Trophoblast cell (in vitro differentiated cells and primary cell): Measurements from ENCODE around the gene RGS4.
"Not testable (repeated sequence)": the region's sequence is repeated elsewhere in the genome, so short reads cannot be mapped to it uniquely, and the experiment has no call there.

Experiments
- DNase-seq, 2 donors: peaks; one replicate each; pipeline ENCODE4 v3.0.0-alpha.2; 2016
- H2AFZ ChIP-seq: 2 replicates; pipeline ENCODE4 v1.6.1; 2013; ENCODE audit warnings: low read length, moderate library complexity, mild to moderate bottlenecking; ENCODE audit not compliant: insufficient read depth, poor library complexity
- H2AK5ac ChIP-seq: 2 replicates; pipeline ENCODE4 v1.6.1; 2013; ENCODE audit warnings: mild to moderate bottlenecking, low read length
- H2BK120ac ChIP-seq: 2 replicates; pipeline ENCODE4 v1.6.1; 2013; ENCODE audit warnings: low read length, mild to moderate bottlenecking, moderate library complexity; ENCODE audit not compliant: insufficient read depth, poor library complexity
- H2BK12ac ChIP-seq: 2 replicates; pipeline ENCODE4 v1.6.1; 2013; ENCODE audit warnings: mild to moderate bottlenecking, low read length, moderate library complexity
- H2BK5ac ChIP-seq: 2 replicates; pipeline ENCODE4 v1.6.1; 2013; ENCODE audit warnings: low read length, low read depth, moderate library complexity, mild to moderate bottlenecking; ENCODE audit not compliant: poor library complexity
- H3K14ac ChIP-seq: 2 replicates; pipeline ENCODE4 v1.6.1; 2013; ENCODE audit warnings: mild to moderate bottlenecking, low read length
- H3K18ac ChIP-seq: 2 replicates; pipeline ENCODE4 v1.6.1; 2013; ENCODE audit warnings: mild to moderate bottlenecking, low read length
- H3K23ac ChIP-seq: 2 replicates; pipeline ENCODE4 v1.6.1; 2013; ENCODE audit warnings: low read length
- H3K27ac ChIP-seq: 2 replicates; pipeline ENCODE4 v1.5.1; 2013; ENCODE audit warnings: low read depth, mild to moderate bottlenecking, inconsistent platforms, low read length, moderate library complexity
- H3K27me3 ChIP-seq: 2 replicates; pipeline ENCODE4 v1.6.1; 2013; ENCODE audit warnings: inconsistent platforms, mild to moderate bottlenecking, low read length, moderate library complexity; ENCODE audit not compliant: insufficient read depth
- H3K36me3 ChIP-seq, 2 experiments: 1 replicate in 1 of 2; 2 replicates in 1 of 2; pipeline ENCODE4 v1.6.1; 2013; ENCODE audit warnings: low read length in 2 of 2, mild to moderate bottlenecking in 2 of 2, moderate library complexity in 1 of 2; ENCODE audit not compliant: insufficient read depth in 2 of 2, control insufficient read depth in 1 of 2
- H3K4ac ChIP-seq: 2 replicates; pipeline ENCODE4 v1.6.1; 2013; ENCODE audit warnings: low read depth, mild to moderate bottlenecking, low read length, moderate library complexity
- H3K4me1 ChIP-seq, 2 experiments: 1 replicate in 1 of 2; 2 replicates in 1 of 2; pipeline ENCODE4 v1.6.1; 2013; ENCODE audit warnings: low read length in 2 of 2, mild to moderate bottlenecking in 2 of 2, moderate library complexity in 1 of 2; ENCODE audit not compliant: insufficient read depth in 2 of 2, control insufficient read depth in 1 of 2
- H3K4me2 ChIP-seq: 2 replicates; pipeline ENCODE4 v1.6.1; 2013; ENCODE audit warnings: inconsistent platforms, mild to moderate bottlenecking, low read length, moderate library complexity
- H3K4me3 ChIP-seq: 2 replicates; pipeline ENCODE4 v1.5.1; 2013; ENCODE audit warnings: mild to moderate bottlenecking, low read depth, low read length, inconsistent platforms
- H3K79me1 ChIP-seq: one replicate; pipeline ENCODE4 v1.6.1; 2013; ENCODE audit warnings: low read length
- H3K79me2 ChIP-seq: 2 replicates; pipeline ENCODE4 v1.6.1; 2013; ENCODE audit warnings: low read length, mild to moderate bottlenecking; ENCODE audit not compliant: control insufficient read depth, insufficient read depth, poor library complexity
- H3K9ac ChIP-seq: 2 replicates; pipeline ENCODE4 v1.6.1; 2013; ENCODE audit warnings: mild to moderate bottlenecking, low read length
- H3K9me3 ChIP-seq: 2 replicates; pipeline ENCODE4 v1.6.1; 2013; ENCODE audit warnings: low read depth, mild to moderate bottlenecking, control low read depth, inconsistent platforms, low read length; ENCODE audit not compliant: insufficient read depth
- H4K12ac ChIP-seq: 2 replicates; pipeline ENCODE4 v1.6.1; 2013; ENCODE audit warnings: low read depth, mild to moderate bottlenecking, low read length, moderate library complexity
- H4K8ac ChIP-seq: 2 replicates; pipeline ENCODE4 v1.6.1; 2013; ENCODE audit warnings: low read depth, mild to moderate bottlenecking, low read length, moderate library complexity
- H4K91ac ChIP-seq: one replicate; pipeline ENCODE4 v1.6.1; 2013; ENCODE audit warnings: low read depth, mild to moderate bottlenecking, low read length, moderate library complexity
- WGBS: extraction: QIAGEN DNeasy Blood & Tissue Kit; methylation state at CpG from one replicate; pipeline ENCODE4 v1.1.7; 2013; ENCODE audit warnings: missing lambda C conversion rate; ENCODE audit not compliant: insufficient read length, insufficient coverage; ENCODE audit errors: extremely low coverage; 5-methylcytosine and 5-hydroxymethylcytosine counted together

Gene RGS4

GRCh38 chr1:163089117-163089516, 20.0 kb downstream of the RGS4 start:
- not testable (repeated sequence) for H2BK120ac ChIP-seq, H3K4me1 ChIP-seq, H3K79me1 ChIP-seq, H4K8ac ChIP-seq, H3K9ac ChIP-seq, H3K4me2 ChIP-seq, H3K79me2 ChIP-seq, H2BK5ac ChIP-seq, H3K27me3 ChIP-seq, H3K27ac ChIP-seq, H4K12ac ChIP-seq, H3K36me3 ChIP-seq, H4K91ac ChIP-seq, H3K4me3 ChIP-seq, DNase-seq, H3K18ac ChIP-seq, H3K4ac ChIP-seq, H2AFZ ChIP-seq, H3K9me3 ChIP-seq, H3K23ac ChIP-seq, H2BK12ac ChIP-seq, H3K14ac ChIP-seq, H2AK5ac ChIP-seq
- WGBS: no CpG with 5 or more reads among the region's 4 CpGs

- no peak overlapping the region for H2BK12ac ChIP-seq
- no peaks in the 10 kb centered on the region for H3K27me3 ChIP-seq
- no peak overlapping the region for H4K91ac ChIP-seq
- H3K18ac ChIP-seq: no peak overlapping the region
- H3K79me1 ChIP-seq: no peaks in the 10 kb centered on the region
- H3K9ac ChIP-seq: no peak overlapping the region
- no peak overlapping the region for H3K4me2 ChIP-seq
- H3K27ac ChIP-seq: no peak overlapping the region
- H3K4me3 ChIP-seq: no peak overlapping the region
- no peak overlapping the region for H2AK5ac ChIP-seq
- H4K8ac ChIP-seq: no peak overlapping the region
- no peak overlapping the region for H3K14ac ChIP-seq
- H3K9me3 ChIP-seq: no peaks in the 10 kb centered on the region
- no peaks in the 10 kb centered on the region for H3K4me1 ChIP-seq
- no peaks in the 10 kb centered on the region for H3K79me2 ChIP-seq
- H4K12ac ChIP-seq: no peak overlapping the region
- no peak overlapping the region for H3K23ac ChIP-seq
- DNase-seq: no peak
- no peak overlapping the region for H2AFZ ChIP-seq
- no CpG with 5 or more reads among the region's 3 CpGs for WGBS
- no peak overlapping the region for H2BK5ac ChIP-seq
- no peaks in the 10 kb centered on the region for H3K36me3 ChIP-seq
- no peak overlapping the region for H2BK120ac ChIP-seq
- no peak overlapping the region for H3K4ac ChIP-seq
These were observed 21.3 kb downstream of the RGS4 start for GRCh38 chr1:163090321-163090945.

DNA sequence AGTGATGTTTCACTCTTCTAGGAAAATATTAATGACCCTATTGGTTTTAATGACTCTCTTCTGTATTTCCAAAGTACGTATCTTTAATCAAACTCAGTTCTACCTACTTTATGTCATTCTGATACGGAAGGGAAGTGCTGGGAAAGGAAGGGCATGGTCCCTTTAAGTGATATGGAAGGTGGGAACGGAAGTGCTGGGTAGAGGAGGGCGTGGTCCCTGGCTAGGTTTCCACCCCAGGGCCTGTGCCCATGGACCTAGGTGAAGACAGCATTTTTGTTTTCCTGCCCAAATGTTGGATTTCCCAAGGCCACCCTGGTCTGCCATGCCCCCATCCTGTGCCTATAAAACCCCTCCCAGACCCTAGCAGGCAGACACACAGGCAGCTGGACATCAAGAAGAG, 24.0 kb downstream of the RGS4 start:
- H3K27me3 ChIP-seq: no peaks in the 10 kb centered on the region

DNA sequence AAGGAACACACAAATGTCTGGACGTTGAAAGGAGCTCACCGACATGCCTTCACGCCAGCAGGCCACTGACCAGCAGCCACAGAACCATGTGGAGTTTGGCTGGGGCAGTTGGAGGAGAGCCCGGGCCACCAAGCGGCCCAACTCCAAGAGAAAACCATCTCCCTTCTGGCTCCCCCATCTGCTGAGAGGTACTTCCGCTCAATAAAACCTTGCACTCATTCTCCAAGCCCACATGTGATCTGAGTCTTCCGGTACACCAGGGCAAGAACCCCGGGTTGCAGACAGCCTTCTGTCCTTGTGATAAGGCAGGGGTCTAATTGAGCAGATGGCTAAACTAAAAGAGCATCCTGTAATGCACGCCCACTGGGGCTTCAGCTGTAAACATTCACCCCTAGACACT, 24.4 kb downstream of the RGS4 start:
- Histone ChIP-seq H3K4me2 (no peak overlapping the region), H3K36me3 (no peaks in the 10 kb centered on the region), H3K18ac (no peak overlapping the region), H2BK5ac (no peak overlapping the region), H3K9me3 (no peaks in the 10 kb centered on the region), H3K79me1 (no peaks in the 10 kb centered on the region), H3K14ac (no peak overlapping the region), H3K4ac (no peak overlapping the region), H3K23ac (no peak overlapping the region), H2BK120ac (no peak overlapping the region), H2BK12ac (no peak overlapping the region), H3K27ac (no peak overlapping the region), H4K8ac (no peak overlapping the region), H4K12ac (no peak overlapping the region), H3K27me3 (no peaks in the 10 kb centered on the region), H3K4me1 (no peaks in the 10 kb centered on the region), H2AK5ac (no peak overlapping the region), H3K9ac (no peak overlapping the region), H4K91ac (no peak overlapping the region), H3K79me2 (no peaks in the 10 kb centered on the region), H2AFZ (no peak overlapping the region), H3K4me3 (no peak overlapping the region)
- DNase-seq: no peak
- no CpG with 5 or more reads among the region's 9 CpGs for WGBS

More for the DNA sequence above, 24.0 kb downstream of the RGS4 start:
- H2AFZ ChIP-seq: no peak overlapping the region
- H4K8ac ChIP-seq: no peak overlapping the region
- no peaks in the 10 kb centered on the region for H3K79me2 ChIP-seq
- no peak overlapping the region for H4K91ac ChIP-seq
- WGBS: no CpG with 5 or more reads among the region's 4 CpGs
- H3K14ac ChIP-seq: no peak overlapping the region
- no peak overlapping the region for H3K27ac ChIP-seq
- H3K4me1 ChIP-seq: no peaks in the 10 kb centered on the region
- no peak overlapping the region for H3K18ac ChIP-seq
- H3K36me3 ChIP-seq: no peaks in the 10 kb centered on the region
- no peak overlapping the region for H3K4ac ChIP-seq
- no peaks in the 10 kb centered on the region for H3K79me1 ChIP-seq
- no peak overlapping the region for H2BK120ac ChIP-seq
- H3K4me2 ChIP-seq: no peak overlapping the region
- H2BK12ac ChIP-seq: no peak overlapping the region
- no peak overlapping the region for H3K9ac ChIP-seq
- H3K4me3 ChIP-seq: no peak overlapping the region
- H2BK5ac ChIP-seq: no peak overlapping the region
- no peak overlapping the region for H2AK5ac ChIP-seq
- H3K23ac ChIP-seq: no peak overlapping the region
- no peaks in the 10 kb centered on the region for H3K9me3 ChIP-seq
- H4K12ac ChIP-seq: no peak overlapping the region
- DNase-seq: no peak
